B cell (primary cell): ENCODE results near the gene LAMA4. TPM values are rescaled to one million over a fixed set of nuclear protein-coding genes. Genes with fewer than 3 reads are reported as not detected.

Experiments used
- ATAC-seq: fragments of 200-7000 bp; cut with Tn5 transposase; one replicate; pipeline ENCODE4 v1.10.0; 2021; ENCODE audit warnings: low read depth, mild to moderate bottlenecking, moderate number of reproducible peaks, moderate library complexity
- CTCF ChIA-PET: fragments of 350-600 bp; sonication (Branson Sonifier 250); formaldehyde crosslinking; loops from one replicate; lab custom pipeline; 2021; ENCODE audit warnings: antibody characterized with exemption, inconsistent platforms; lab: Charles Lee
- POLR2A ChIA-PET: fragments of 350-600 bp; sonication (Branson Sonifier 250); formaldehyde crosslinking; loops from one replicate; lab custom pipeline; 2021; ENCODE audit warnings: antibody characterized with exemption; lab: Charles Lee
- DNase-seq: peaks from one replicate; pipeline ENCODE4 v3.0.0; 2013
- H2AFZ ChIP-seq: 2 replicates; pipeline ENCODE4 v1.6.1; 2012; ENCODE audit warnings: mild to moderate bottlenecking, low read depth, low read length; ENCODE audit not compliant: insufficient read depth, poor library complexity, severe bottlenecking
- H3K27ac ChIP-seq, 2 donors: 1 replicate in 1 of 2; 2 replicates in 1 of 2; pipeline ENCODE4 v1.5.1; 2012 to 2013; ENCODE audit warnings: low read length in 2 of 2, mild to moderate bottlenecking in 2 of 2, moderate library complexity in 1 of 2
- H3K27me3 ChIP-seq, 4 experiments: fragments of 200-600 bp in 1 of 4; sonication (generic) in 1 of 4; replicated peaks in 1 of 4; 1 replicate in 2 of 4; 2 replicates in 2 of 4; pipeline versions ENCODE4 v1.6.1 to v1.7.0; 2013 to 2016; ENCODE audit warnings: low read length in 3 of 4, mild to moderate bottlenecking in 2 of 4, mixed read lengths in 1 of 4, moderate library complexity in 1 of 4; ENCODE audit not compliant: insufficient read depth in 4 of 4, control insufficient read depth in 3 of 4; ENCODE audit errors: control extremely low read depth in 1 of 4
- H3K36me3 ChIP-seq, 2 experiments: replicated peaks in 1 of 2; 1 replicate in 1 of 2; 2 replicates in 1 of 2; pipeline versions ENCODE4 v1.6.1 to v1.7.1; 2013; ENCODE audit warnings: low read length in 1 of 2; ENCODE audit not compliant: insufficient read depth in 2 of 2, control insufficient read depth in 1 of 2; ENCODE audit errors: control extremely low read depth in 1 of 2, extremely low read depth in 1 of 2
- H3K4me1 ChIP-seq, 2 donors: fragments of 200-600 bp in 1 of 2; sonication (generic) in 1 of 2; 1 replicate in 1 of 2; 2 replicates in 1 of 2; pipeline versions ENCODE4 v1.5.1 to v1.6.1; 2013 to 2017; ENCODE audit warnings: low read length in 2 of 2; ENCODE audit not compliant: control insufficient read depth in 2 of 2, insufficient read depth in 2 of 2
- H3K4me2 ChIP-seq: replicated peaks from 2 replicates; pipeline ENCODE3; 2012; ENCODE audit warnings: mild to moderate bottlenecking, low read depth, low read length; ENCODE audit not compliant: poor library complexity, severe bottlenecking
- H3K4me3 ChIP-seq, 5 experiments: fragments of 200-600 bp in 1 of 5; sonication (generic) in 1 of 5; 1 replicate in 3 of 5; 2 replicates in 2 of 5; pipeline versions ENCODE4 v1.5.1 to v1.7.0; 2011 to 2016; ENCODE audit warnings: low read length in 4 of 5, mild to moderate bottlenecking in 4 of 5, low read depth in 2 of 5, control low read depth in 1 of 5, moderate library complexity in 1 of 5; ENCODE audit not compliant: insufficient read depth in 1 of 5; ENCODE audit errors: control extremely low read depth in 1 of 5, extremely low read depth in 1 of 5
- H3K79me2 ChIP-seq: fragments of 200-600 bp; sonication (generic); one replicate; pipeline ENCODE4 v1.6.0; 2016; ENCODE audit warnings: low read length; ENCODE audit not compliant: control insufficient read depth, insufficient read depth
- H3K9ac ChIP-seq: fragments of 200-600 bp; sonication (generic); 2 replicates; pipeline ENCODE4 v1.6.1; 2017; ENCODE audit warnings: mild to moderate bottlenecking, low read length, moderate library complexity
- H3K9me3 ChIP-seq, 3 donors: one replicate each; pipeline versions ENCODE4 v1.6.1 to v1.7.1; 2013; ENCODE audit warnings: low read length in 2 of 3; ENCODE audit not compliant: control insufficient read depth in 2 of 3, insufficient read depth in 1 of 3; ENCODE audit errors: control extremely low read depth in 1 of 3
- H4K20me1 ChIP-seq: 2 replicates; pipeline ENCODE4 v1.6.0; 2012; ENCODE audit warnings: mild to moderate bottlenecking, low read length; ENCODE audit not compliant: insufficient read depth, control insufficient read depth, poor library complexity, severe bottlenecking
- H3K27ac Mint-ChIP-seq: one replicate; pipeline ENCODE4 v1.8.0; 2021; ENCODE audit warnings: mixed read lengths
- H3K27me3 Mint-ChIP-seq: one replicate; pipeline ENCODE4 v1.8.0; 2021; ENCODE audit warnings: mixed read lengths
- H3K4me1 Mint-ChIP-seq: one replicate; pipeline ENCODE4 v1.8.0; 2021; ENCODE audit warnings: mixed read lengths
- H3K4me3 Mint-ChIP-seq: one replicate; pipeline ENCODE4 v1.8.0; 2021; ENCODE audit warnings: mixed read lengths
- H3K9me3 Mint-ChIP-seq: one replicate; pipeline ENCODE4 v1.8.0; 2022; ENCODE audit warnings: mixed read lengths; ENCODE audit not compliant: insufficient read depth
- CTCF ChIP-seq: fragments of 200-600 bp; IDR thresholded peaks from one replicate; pipeline ENCODE4 v1.8.0; 2022; ENCODE audit warnings: antibody characterized with exemption, mild to moderate bottlenecking
- EZH2 ChIP-seq: IDR thresholded peaks from 2 replicates; pipeline ENCODE4 v1.6.1; 2012; ENCODE audit warnings: borderline replicate concordance, low read depth, mild to moderate bottlenecking, moderate library complexity, low read length; ENCODE audit not compliant: insufficient read depth, poor library complexity, severe bottlenecking
- WGBS: methylation state at CpG from one replicate; pipeline ENCODE4 v1.1.5; 2013; ENCODE audit warnings: missing lambda C conversion rate; ENCODE audit not compliant: insufficient coverage; 5-methylcytosine and 5-hydroxymethylcytosine counted together
- intact Hi-C: fragments of 100-400 bp; cut with micrococcal nuclease; formaldehyde crosslinking; loops from one replicate; pipeline ENCODE4 v1.10.0; 2022
- polyA plus RNA-seq: library from polyadenylated mRNA; depleted of rRNA; stranded (reverse); fragments of >200 nt; gene quantifications from 2 replicates; pipeline ENCODE4 v1.2.3, GENCODE V29; 2012
- total RNA-seq, 2 donors: library from RNA; stranded (reverse); fragments of 120-200 nt in 1 of 2; gene quantifications; 1 replicate in 1 of 2; 2 replicates in 1 of 2; pipeline versions ENCODE4 v1.2.3 to v1.2.4, GENCODE V29; 2013 to 2022

The LAMA4 gene
- total and polyA plus RNA-seq, 2 donors (not counting 1 experiment from before 2014, with no cell fraction given), result not detected

- Histone ChIP-seq H3K27me3 (no peaks in the 10 kb centered on the region), H3K9me3 (no peaks in the 10 kb centered on the region), H4K20me1 (no peaks in the 10 kb centered on the region), H3K36me3 (no peaks in the 10 kb centered on the region), H3K79me2 (no peaks in the 10 kb centered on the region), H3K4me3 (no peak overlapping the region), H3K4me1 (no peaks in the 10 kb centered on the region), H3K9ac (no peak overlapping the region), H2AFZ (no peak overlapping the region), H3K27ac (no peak overlapping the region), H3K4me2 (no peak overlapping the region)
- peaks cover 7% of the 10 kb centered on the region for H3K9me3 Mint-ChIP-seq
- H3K27ac Mint-ChIP-seq, result no peak overlapping the region
- ChIA-PET POLR2A (interaction anchor here (0.6 kb wide), 1 partner anchor 1411 kb away, joined by 5 read pairs; no protein-coding TSS in a partner anchor), CTCF (interaction anchor here (0.6 kb wide), 1 partner anchor 42 kb away, joined by 5 read pairs; no protein-coding TSS in a partner anchor)
- WGBS, result 100% methylated on average over 2 of the region's 4 CpGs
- no peak for TF ChIP-seq EZH2
- no peak for TF ChIP-seq CTCF
- ATAC-seq (no peak), DNase-seq (no peak)
- intact Hi-C loops, result no loop called here
- H3K4me1 Mint-ChIP-seq, result no peaks in the 10 kb centered on the region
- no peak overlapping the region for H3K4me3 Mint-ChIP-seq
- peaks cover 3% of the 10 kb centered on the region for H3K27me3 Mint-ChIP-seq
Observed at GRCh38 chr6:112100561-112100960, 153.8 kb downstream of the LAMA4 start.

DNA sequence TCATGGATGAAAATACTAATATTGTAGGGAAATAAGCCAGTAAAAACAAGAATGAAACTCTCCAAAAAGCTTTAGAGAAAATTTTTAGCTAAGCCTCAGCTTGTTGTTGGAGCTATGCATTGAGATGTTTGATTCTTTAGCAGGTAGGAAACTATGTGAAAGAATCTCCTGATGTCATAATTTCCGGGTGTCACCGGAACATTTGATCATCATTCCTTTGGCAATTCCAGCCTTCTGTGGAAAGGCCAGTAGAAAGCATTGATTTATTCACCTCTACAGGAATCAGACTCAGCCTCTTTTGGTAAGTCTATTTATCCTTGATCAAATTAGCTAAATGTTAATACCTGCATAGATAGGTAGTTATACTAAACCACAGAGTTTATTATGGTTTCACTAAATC lies 157.5 kb downstream of the LAMA4 start:
- H3K9ac ChIP-seq, result no peak overlapping the region
- H3K27me3 ChIP-seq, result peaks cover 0 to 5% (median 0%) of the 10 kb centered on the region in 4 experiments
- Mint-ChIP-seq H3K4me1 (no peaks in the 10 kb centered on the region), H3K9me3 (no peaks in the 10 kb centered on the region), H3K27ac (no peak overlapping the region), H3K4me3 (no peak overlapping the region), H3K27me3 (peaks cover 3% of the 10 kb centered on the region)
- H3K9me3 ChIP-seq, result no peaks in the 10 kb centered on the region
- H4K20me1 ChIP-seq, result no peaks in the 10 kb centered on the region
- no peak for TF ChIP-seq CTCF
- TF ChIP-seq EZH2, result no peak
- H3K4me2 ChIP-seq, result no peak overlapping the region
- intact Hi-C loops, result no loop called here
- H3K36me3 ChIP-seq, result no peaks in the 10 kb centered on the region
- H3K27ac ChIP-seq, result no peak overlapping the region
- H3K4me1 ChIP-seq, result no peaks in the 10 kb centered on the region
- no peak overlapping the region for H2AFZ ChIP-seq
- no peak for DNase-seq
- no CpG with 5 or more reads among the region's 2 CpGs for WGBS
- H3K4me3 ChIP-seq, result no peak overlapping the region
- no peaks in the 10 kb centered on the region for H3K79me2 ChIP-seq
- no peak for ATAC-seq
- ChIA-PET CTCF (interaction anchor here (1.5 kb wide), 1 partner anchor 10 kb away, joined by 3 read pairs; the partner anchor contains the start of gene TUBE1), POLR2A (no interaction called here)
